Activated CD4-positive, alpha-beta memory T cell treated with anti-CD3 and anti-CD28 coated beads for 36 hours (primary cell): Measurements from ENCODE around the gene CLEC10A. TPM values are rescaled to one million over a fixed set of nuclear protein-coding genes. Genes with fewer than 3 reads are reported as not detected.
A peak's percentile ranks its signal among the peaks of the same experiment; 100 is the strongest.

Experiments
- CTCF ChIA-PET: fragments of 350-600 bp; sonication (Branson Sonifier 250); formaldehyde crosslinking; loops from one replicate; lab custom pipeline; 2021; ENCODE audit warnings: antibody characterized with exemption, inconsistent platforms; lab: Charles Lee
- POLR2A ChIA-PET: fragments of 350-600 bp; sonication (Branson Sonifier 250); formaldehyde crosslinking; loops from one replicate; lab custom pipeline; 2021; ENCODE audit warnings: antibody characterized with exemption; lab: Charles Lee
- DNase-seq: peaks from one replicate; pipeline ENCODE4 v3.0.0-alpha.2; 2020
- H3K27ac Mint-ChIP-seq: one replicate; pipeline ENCODE4 v1.8.0; 2021; ENCODE audit warnings: mixed read lengths
- H3K27me3 Mint-ChIP-seq: one replicate; pipeline ENCODE4 v1.8.0; 2021; ENCODE audit warnings: mixed read lengths
- H3K36me3 Mint-ChIP-seq: one replicate; pipeline ENCODE4 v1.8.0; 2021; ENCODE audit warnings: mixed read lengths
- H3K4me1 Mint-ChIP-seq: one replicate; pipeline ENCODE4 v1.8.0; 2021; ENCODE audit warnings: low read depth, mixed read lengths
- H3K4me3 Mint-ChIP-seq: one replicate; pipeline ENCODE4 v1.8.0; 2021; ENCODE audit warnings: mild to moderate bottlenecking, mixed read lengths
- H3K9me3 Mint-ChIP-seq: one replicate; pipeline ENCODE4 v1.8.0; 2021; ENCODE audit warnings: mixed read lengths
- intact Hi-C: fragments of 100-400 bp; cut with micrococcal nuclease; formaldehyde crosslinking; loops from one replicate; pipeline ENCODE4 v1.15.1; 2023
- total RNA-seq, 2 experiments: library from RNA; stranded (reverse); gene quantifications; one replicate each; pipeline ENCODE4 v1.2.3, GENCODE V29; 2021

CLEC10A gene
- total RNA-seq, 2 experiments from 2014 or later: not detected

DNA sequence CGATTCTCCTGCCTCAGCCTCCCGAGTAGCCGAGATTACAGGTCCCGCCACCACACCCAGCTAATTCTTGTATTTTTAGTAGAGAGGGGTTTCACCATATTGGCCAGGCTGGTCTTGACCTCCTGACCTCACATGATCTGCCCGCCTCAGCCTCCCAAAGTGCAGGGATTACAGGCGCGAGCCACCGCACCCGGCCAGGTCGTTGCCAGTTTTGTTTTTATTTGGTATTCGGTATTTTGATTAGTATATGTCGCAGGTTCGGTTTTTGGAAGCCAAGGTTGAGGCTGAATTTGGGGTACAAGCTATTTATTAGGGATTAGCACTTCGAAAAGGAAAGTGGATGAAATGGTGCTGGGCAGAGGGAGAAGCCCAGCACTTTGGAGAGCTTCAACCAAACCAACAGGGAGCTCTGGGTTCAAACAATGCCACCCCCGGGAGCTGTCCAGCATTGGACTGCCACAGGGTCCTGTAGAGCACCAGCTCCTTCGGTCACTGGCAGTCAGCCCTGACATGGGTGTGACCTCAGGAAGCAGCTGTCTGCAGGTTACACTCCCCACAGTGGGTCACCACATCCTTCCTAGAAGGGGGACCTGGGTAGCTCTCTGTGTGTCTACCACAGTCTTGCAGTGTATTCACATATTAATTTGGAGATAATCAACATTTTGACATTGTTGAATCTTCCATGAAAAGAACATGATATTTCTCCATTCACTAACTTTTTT lies 1.5 kb upstream of the CLEC10A start:
- CTCF ChIA-PET: interaction anchor here (0.6 to 1.8 kb wide), 2 partner anchors 11 to 30 kb away, joined by 4 to 8 read pairs; no protein-coding TSS in a partner anchor
- Mint-ChIP-seq H3K4me3 (no peak overlapping the region), H3K9me3 (no peaks in the 10 kb centered on the region), H3K4me1 (peaks cover 31% of the 10 kb centered on the region), H3K27ac (no peak overlapping the region), H3K27me3 (no peaks in the 10 kb centered on the region), H3K36me3 (no peaks in the 10 kb centered on the region)
- POLR2A ChIA-PET: interaction anchor here (0.9 kb wide), 1 partner anchor 17 kb away, joined by 3 read pairs; no protein-coding TSS in a partner anchor
- intact Hi-C loops: no loop called here
- DNase-seq: peak; percentile 44

DNA sequence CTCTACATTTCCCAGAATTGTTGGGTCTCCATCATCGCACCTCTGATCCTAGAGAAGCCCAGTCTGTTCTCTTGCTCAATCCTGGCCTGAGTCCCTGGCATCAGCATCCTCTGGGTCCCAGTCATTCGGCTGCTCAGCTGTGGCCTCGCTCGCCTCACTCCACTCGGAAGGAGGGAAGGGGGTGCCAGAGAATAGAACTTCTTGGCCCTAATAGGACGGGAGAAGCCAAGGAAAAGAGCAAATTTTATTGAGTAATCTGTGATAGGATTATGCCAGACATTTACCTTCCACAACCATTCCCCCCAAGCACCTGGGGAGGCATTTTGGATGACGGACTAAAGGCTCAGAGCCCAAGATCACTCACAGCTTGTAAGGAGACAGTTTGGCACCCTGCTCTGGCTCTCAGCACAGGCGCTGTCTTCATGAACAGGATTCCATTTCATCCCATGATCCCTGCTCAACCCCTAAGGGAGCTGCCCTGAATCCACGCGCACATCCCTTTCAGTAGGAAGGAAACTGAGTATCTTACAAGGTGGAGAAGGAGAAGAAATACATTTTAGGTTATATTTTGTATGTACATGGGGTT lies 498 bp upstream of the CLEC10A start:
- no peak for DNase-seq
- Mint-ChIP-seq H3K27ac (no peak overlapping the region), H3K4me3 (no peak overlapping the region), H3K27me3 (no peaks in the 10 kb centered on the region), H3K9me3 (no peaks in the 10 kb centered on the region), H3K36me3 (no peaks in the 10 kb centered on the region), H3K4me1 (peaks cover 31% of the 10 kb centered on the region)
- intact Hi-C loops: no loop called here
- ChIA-PET CTCF (interaction anchor here (0.6 to 1.8 kb wide), 3 partner anchors 29 to 892 kb away, joined by 3 to 8 read pairs (median 6); no protein-coding TSS in a partner anchor), POLR2A (no interaction called here)

DNA sequence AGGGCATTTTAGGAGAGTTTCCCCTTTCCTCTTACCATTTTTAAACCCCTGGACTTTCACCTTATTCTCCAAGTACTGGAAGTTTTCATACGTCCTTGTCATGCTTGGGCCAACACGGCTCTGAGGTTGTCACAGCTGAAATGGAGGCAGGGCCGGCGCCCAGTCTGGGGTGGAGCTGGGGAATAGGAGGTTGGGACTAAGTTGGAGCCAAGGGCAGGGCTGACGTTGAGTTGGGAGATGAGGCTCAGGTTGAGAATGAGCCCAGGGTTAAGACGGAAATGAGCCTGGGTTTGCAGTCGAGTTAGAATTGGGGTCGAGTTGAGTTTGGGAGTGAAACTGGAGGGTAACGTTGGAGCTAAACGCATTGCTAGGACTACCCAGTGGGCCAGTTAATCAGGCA lies 1.3 kb downstream of the CLEC10A start:
- H3K4me1 Mint-ChIP-seq: peaks cover 24% of the 10 kb centered on the region
- H3K36me3 Mint-ChIP-seq: no peaks in the 10 kb centered on the region
- ChIA-PET POLR2A (no interaction called here), CTCF (interaction anchor here (1.1 kb wide), 1 partner anchor 57 kb away, joined by 3 read pairs; no protein-coding TSS in a partner anchor)
- no peak overlapping the region for H3K4me3 Mint-ChIP-seq
- no peaks in the 10 kb centered on the region for H3K27me3 Mint-ChIP-seq
- intact Hi-C loops: no loop called here
- no peak overlapping the region for H3K27ac Mint-ChIP-seq
- no peaks in the 10 kb centered on the region for H3K9me3 Mint-ChIP-seq
- DNase-seq: no peak

DNA sequence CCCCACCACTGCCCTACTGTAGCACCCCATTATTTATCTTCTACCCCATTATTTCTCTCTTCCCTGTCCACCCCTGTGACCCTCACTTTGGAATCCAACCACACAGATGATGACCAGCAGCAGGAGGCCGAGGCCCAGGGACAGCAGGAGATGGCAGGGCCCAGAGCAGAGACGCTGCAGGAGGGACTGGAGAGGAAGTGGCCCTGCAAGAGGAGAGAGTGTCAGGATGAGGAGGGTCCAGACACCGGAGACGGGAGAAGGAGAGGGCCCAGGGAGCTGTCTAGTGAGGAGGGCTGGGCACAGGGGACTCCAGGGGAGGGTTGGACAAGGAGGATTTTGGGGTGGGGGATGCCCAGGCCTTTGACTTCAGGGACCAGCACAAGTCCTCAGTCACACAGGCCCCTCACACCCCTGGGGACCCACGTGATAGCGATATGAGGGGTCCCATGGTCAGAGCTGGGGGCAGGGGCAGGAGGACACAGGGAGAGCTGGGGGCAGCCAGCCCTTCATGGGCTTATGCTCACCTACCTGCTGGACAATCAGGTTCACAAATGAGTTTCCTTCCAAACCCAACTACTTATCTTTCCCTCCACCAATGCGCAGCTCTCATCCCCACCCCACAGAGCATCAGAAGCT lies 2.0 kb downstream of the CLEC10A start:
- no peaks in the 10 kb centered on the region for H3K27me3 Mint-ChIP-seq
- intact Hi-C loops: no loop called here
- H3K36me3 Mint-ChIP-seq: no peaks in the 10 kb centered on the region
- no peak overlapping the region for H3K4me3 Mint-ChIP-seq
- no peaks in the 10 kb centered on the region for H3K9me3 Mint-ChIP-seq
- no peak overlapping the region for H3K27ac Mint-ChIP-seq
- DNase-seq: no peak
- peaks cover 19% of the 10 kb centered on the region for H3K4me1 Mint-ChIP-seq
- CTCF ChIA-PET: no interaction called here
- POLR2A ChIA-PET: no interaction called here

DNA sequence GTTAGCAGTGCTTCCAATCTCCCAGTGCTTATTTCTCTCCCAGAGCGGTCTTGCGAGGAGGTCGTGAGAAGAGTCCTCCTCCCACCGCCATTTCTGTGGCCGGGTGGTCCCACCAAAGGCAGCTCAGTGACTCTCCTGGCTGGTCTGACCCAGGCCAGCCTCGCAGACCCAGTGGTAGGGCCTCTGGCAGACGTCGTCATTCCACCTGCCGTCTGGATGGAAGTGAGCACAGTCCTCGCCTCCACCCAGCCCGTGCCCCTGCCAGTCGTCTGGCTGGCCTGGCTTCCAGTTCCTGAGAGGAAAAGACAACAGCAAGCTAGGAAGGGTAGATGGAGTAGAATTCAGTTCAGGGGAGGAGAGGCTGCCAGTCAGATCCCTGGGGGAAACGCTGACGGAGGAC lies 5.1 kb downstream of the CLEC10A start:
- Mint-ChIP-seq H3K9me3 (no peaks in the 10 kb centered on the region), H3K4me3 (no peak overlapping the region), H3K4me1 (no peaks in the 10 kb centered on the region), H3K36me3 (no peaks in the 10 kb centered on the region), H3K27me3 (no peaks in the 10 kb centered on the region), H3K27ac (no peak overlapping the region)
- POLR2A ChIA-PET: no interaction called here
- no peak for DNase-seq
- intact Hi-C loops: no loop called here
- CTCF ChIA-PET: interaction anchor here (1.5 kb wide), 1 partner anchor 231 kb away, joined by 4 read pairs; no protein-coding TSS in a partner anchor

DNA sequence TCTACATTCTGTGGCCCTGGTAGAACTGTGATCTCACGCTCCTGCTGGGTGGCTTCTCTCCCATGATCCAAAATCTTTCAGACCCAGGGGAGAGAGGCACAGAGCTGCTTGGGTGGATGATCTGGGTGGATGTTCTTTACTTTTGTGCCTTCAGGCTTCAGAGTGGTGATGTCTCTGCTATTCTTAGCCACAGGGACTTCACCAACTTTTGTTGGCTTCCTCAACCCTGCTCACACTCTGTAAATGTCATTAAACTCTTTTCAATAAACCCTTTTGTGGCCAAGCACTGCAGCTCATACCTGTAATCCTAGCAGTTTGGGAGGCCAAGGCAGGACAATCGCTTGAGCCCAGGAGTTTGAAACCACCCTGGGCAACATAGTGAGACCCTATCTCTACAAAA lies 7.6 kb downstream of the CLEC10A start:
- Mint-ChIP-seq H3K36me3 (peaks cover 4% of the 10 kb centered on the region), H3K9me3 (peaks cover 18% of the 10 kb centered on the region), H3K4me1 (no peaks in the 10 kb centered on the region), H3K27me3 (no peaks in the 10 kb centered on the region), H3K27ac (no peak overlapping the region), H3K4me3 (no peak overlapping the region)
- POLR2A ChIA-PET: no interaction called here
- DNase-seq: no peak
- CTCF ChIA-PET: no interaction called here
- intact Hi-C loops: no loop called here

DNA sequence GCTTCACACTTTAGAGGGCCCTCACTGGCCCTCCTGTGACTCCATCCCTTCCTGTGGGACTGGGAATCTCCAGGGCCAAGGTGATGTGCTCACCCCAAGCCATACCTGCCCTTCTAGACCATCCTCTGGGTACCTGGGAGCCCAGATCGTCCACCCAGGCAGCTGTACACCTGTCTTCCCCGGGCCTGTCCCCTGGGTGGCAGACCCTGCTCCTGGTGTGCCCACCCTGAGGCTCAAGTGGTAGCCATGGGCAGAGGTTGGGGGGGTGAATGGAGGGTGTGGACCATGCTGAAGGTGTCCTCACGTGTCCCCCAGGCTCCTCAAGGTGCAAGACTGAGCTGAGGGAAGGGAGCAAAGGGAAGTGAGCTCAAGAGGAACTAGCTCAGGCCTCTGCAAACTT lies 9.3 kb downstream of the CLEC10A start:
- ChIA-PET POLR2A (no interaction called here), CTCF (interaction anchor here (0.6 to 0.7 kb wide), 2 partner anchors 11 to 21 kb away, joined by 3 to 4 read pairs; no protein-coding TSS in a partner anchor)
- intact Hi-C loops: no loop called here
- peaks cover 1% of the 10 kb centered on the region for H3K27me3 Mint-ChIP-seq
- H3K27ac Mint-ChIP-seq: no peak overlapping the region
- peaks cover 6% of the 10 kb centered on the region for H3K36me3 Mint-ChIP-seq
- H3K9me3 Mint-ChIP-seq: peaks cover 21% of the 10 kb centered on the region
- H3K4me1 Mint-ChIP-seq: no peaks in the 10 kb centered on the region
- H3K4me3 Mint-ChIP-seq: no peak overlapping the region
- DNase-seq: no peak

DNA sequence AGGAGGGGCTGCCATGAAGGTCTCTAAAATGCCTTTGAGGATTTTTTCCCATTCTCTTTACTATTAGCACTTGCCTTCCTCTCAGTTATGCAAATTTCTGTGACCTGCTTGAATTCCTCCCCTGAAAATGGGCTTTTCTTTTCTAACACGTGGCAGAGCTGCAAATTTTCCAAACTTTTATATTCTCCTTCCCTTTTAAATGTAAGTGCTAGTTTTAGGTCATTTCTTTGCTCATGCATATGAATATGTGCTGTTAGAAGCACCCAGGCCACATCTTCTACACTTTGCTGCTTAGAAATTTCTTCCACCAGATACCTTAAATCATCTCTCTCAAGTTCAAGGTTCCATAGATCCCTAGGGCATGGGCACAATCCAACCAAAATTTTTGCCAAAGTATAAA lies 11.8 kb downstream of the CLEC10A start:
- Mint-ChIP-seq H3K27ac (no peak overlapping the region), H3K9me3 (peaks cover 21% of the 10 kb centered on the region), H3K4me3 (no peak overlapping the region), H3K27me3 (peaks cover 12% of the 10 kb centered on the region), H3K4me1 (no peaks in the 10 kb centered on the region), H3K36me3 (peaks cover 6% of the 10 kb centered on the region)
- ChIA-PET CTCF (interaction anchor here (1.3 kb wide), 1 partner anchor 69 kb away, joined by 4 read pairs; no protein-coding TSS in a partner anchor), POLR2A (no interaction called here)
- intact Hi-C loops: no loop called here
- DNase-seq: no peak

DNA sequence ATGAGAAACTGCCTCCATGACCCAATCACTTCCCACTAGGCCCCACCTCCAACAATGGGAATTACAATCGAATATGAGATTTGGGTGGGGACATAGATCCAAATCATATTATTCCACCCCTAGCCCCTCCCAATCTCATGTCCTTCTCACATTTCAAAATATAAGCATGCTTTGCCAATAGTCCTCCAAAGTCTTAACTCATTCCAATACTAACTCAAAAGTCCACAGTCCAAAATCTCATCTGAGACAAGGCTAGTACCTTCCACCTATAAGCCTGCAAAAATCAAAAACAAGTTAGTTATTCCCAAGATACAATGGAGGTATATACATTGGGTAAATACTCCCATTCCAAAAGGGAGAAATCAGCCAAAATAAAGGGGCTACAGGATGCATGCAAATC lies 12.9 kb downstream of the CLEC10A start:
- POLR2A ChIA-PET: no interaction called here
- Mint-ChIP-seq H3K27ac (no peak overlapping the region), H3K9me3 (peaks cover 21% of the 10 kb centered on the region), H3K4me3 (no peak overlapping the region), H3K27me3 (peaks cover 17% of the 10 kb centered on the region), H3K36me3 (peaks cover 6% of the 10 kb centered on the region), H3K4me1 (no peaks in the 10 kb centered on the region)
- DNase-seq: no peak
- CTCF ChIA-PET: interaction anchor here (0.7 to 1.3 kb wide), 2 partner anchors 10 to 70 kb away, joined by 4 to 5 read pairs; no protein-coding TSS in a partner anchor
- intact Hi-C loops: no loop called here

DNA sequence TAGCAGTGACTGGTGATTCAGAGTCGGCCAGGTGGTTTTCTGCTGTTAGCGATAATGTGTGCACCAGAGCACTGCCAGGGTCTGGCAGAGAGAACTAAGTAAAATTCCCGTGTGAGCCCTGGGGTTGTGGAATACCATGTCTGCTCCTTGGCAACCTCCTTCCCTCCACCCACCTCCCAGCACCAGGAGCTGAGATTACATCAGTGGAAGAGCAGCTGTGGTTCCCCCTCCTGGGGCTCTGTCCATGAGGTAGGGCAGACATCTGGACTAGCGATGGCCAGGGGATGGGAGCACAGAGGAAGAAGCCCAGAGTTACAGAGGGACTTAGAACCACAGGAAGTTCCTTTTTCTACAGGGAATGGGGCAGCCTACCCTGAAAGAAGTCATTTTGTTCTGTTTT lies 15.8 kb downstream of the CLEC10A start:
- Mint-ChIP-seq H3K27me3 (peaks cover 17% of the 10 kb centered on the region), H3K4me3 (no peak overlapping the region), H3K27ac (no peak overlapping the region), H3K36me3 (peaks cover 6% of the 10 kb centered on the region), H3K4me1 (peaks cover 16% of the 10 kb centered on the region), H3K9me3 (peaks cover 21% of the 10 kb centered on the region)
- intact Hi-C loops: no loop called here
- CTCF ChIA-PET: no interaction called here
- POLR2A ChIA-PET: interaction anchor here (0.9 kb wide), 1 partner anchor 17 kb away, joined by 3 read pairs; no protein-coding TSS in a partner anchor
- DNase-seq: no peak

DNA sequence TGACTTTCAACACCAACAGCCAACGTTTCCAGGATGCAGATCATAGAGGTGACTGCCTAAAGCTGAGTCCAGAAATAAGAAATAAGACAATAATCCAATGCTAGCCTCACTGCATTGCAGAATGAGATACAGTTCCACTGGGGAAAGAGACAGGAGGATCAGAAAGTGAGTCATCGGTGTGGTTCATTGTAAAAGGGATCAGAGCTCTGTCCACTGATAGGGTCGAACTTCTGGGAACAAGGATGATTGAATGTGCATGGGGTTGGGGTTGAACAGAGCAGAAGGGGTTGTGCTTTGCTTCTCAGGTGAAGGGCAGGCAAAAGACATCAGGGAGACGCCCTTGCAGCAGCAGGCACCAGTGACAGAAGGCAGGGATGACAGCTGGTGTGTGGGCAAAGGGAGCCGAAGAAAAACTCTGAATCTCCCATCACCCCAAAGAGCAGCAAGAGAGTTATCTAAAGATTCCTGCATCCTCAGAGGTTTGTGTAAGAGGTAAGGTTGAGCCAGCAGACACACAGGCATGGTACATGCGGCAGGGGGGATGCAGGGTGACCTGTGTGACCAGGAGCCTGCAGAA lies 16.4 kb downstream of the CLEC10A start:
- no peak for DNase-seq
- intact Hi-C loops: no loop called here
- H3K4me1 Mint-ChIP-seq: peaks cover 23% of the 10 kb centered on the region
- H3K36me3 Mint-ChIP-seq: peaks cover 5% of the 10 kb centered on the region
- ChIA-PET CTCF (interaction anchor here (1.0 kb wide), 2 partner anchors 11 to 23 kb away, joined by 3 to 4 read pairs; no protein-coding TSS in a partner anchor), POLR2A (interaction anchor here (0.5 kb wide), 1 partner anchor 73 kb away, joined by 3 read pairs; no protein-coding TSS in a partner anchor)
- no peak overlapping the region for H3K27ac Mint-ChIP-seq
- H3K4me3 Mint-ChIP-seq: no peak overlapping the region
- H3K27me3 Mint-ChIP-seq: peaks cover 17% of the 10 kb centered on the region
- peaks cover 14% of the 10 kb centered on the region for H3K9me3 Mint-ChIP-seq
